ENCODE measurements around the gene EVX2. TPM values are rescaled to one million over a fixed set of nuclear protein-coding genes. Genes with fewer than 3 reads are reported as not detected.

The EVX2 gene
- polyA plus RNA-seq, 1 donor, result not detected

GRCh38 chr2:176106581-176107539, 23.1 kb upstream of the EVX2 start, which contains the start of gene HOXD11:
TSS of gene HOXD11 (plus strand) at chr2:176107280. CDS start at chr2:176107356, 76 bp downstream.
- no peaks in the 10 kb centered on the region for H3K36me3 ChIP-seq (ENCODE audit: control insufficient read depth, insufficient read depth, low read length)
- no CpG with 5 or more reads among the region's 85 CpGs for WGBS (ENCODE audit: insufficient coverage, low lambda C conversion rate)
- no peak within 1 kb of the TSS for H3K27ac ChIP-seq (ENCODE audit: low read length)
- peaks cover 96% of the 10 kb centered on the region for H3K27me3 ChIP-seq (ENCODE audit: control insufficient read depth, insufficient read depth, low read length)
- H3K9me3 ChIP-seq (ENCODE audit: control insufficient read depth, low read depth, low read length), result peaks cover 22% of the 10 kb centered on the region
- H3K4me3 ChIP-seq (ENCODE audit: low read length), result no peak within 1 kb of the TSS
- peak in 1 of 2 donors; percentile 43 for DNase-seq
- H3K4me1 ChIP-seq (ENCODE audit: control insufficient read depth, insufficient read depth, low read length), result no peaks in the 10 kb centered on the region

DNA sequence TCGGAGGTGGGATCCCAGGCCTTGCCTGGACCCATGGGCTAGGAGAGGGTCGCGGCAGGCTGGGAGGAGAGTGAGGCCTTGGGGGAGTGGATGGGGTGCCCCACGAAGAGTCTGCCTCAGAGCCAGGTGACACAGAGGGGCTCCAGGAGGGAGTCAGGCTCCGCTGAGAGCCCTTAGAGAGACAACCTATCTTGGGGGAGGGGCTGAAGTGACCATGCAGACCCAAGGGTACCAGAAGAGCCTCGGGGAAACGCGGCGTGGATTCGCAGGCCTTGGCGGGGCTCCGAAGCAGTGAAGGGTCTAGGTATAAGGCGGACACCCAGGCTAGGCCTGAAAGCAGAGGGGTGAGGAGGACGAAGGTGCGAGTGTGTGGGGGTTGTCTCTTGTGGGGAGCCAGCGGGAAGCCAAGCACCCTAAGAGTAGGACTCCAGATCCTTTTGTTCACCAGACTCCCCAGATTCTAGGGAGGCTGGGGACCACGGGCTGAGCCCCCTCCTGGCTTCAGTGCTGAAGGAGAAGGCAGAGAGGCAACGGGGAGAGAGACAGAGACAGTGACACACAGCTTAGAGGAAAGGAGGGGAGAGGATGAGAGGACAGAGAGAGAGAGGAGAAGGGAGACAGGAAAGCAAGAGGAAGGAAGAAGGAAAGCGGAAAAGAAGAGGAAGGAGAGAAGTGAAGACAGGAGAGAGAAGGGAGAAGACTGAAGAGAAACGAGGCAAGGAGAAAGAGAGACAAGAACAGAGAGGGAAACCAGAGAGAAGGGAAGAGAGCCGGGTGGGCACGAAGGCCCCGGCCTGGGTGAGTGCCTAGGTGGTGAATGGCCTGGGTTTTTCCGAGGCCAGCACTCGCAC, 22.2 kb upstream of the EVX2 start:
- H3K9me3 ChIP-seq (ENCODE audit: control insufficient read depth, low read depth, low read length), result peaks cover 20% of the 10 kb centered on the region
- peaks cover 96% of the 10 kb centered on the region for H3K27me3 ChIP-seq (ENCODE audit: control insufficient read depth, insufficient read depth, low read length)
- WGBS (ENCODE audit: insufficient coverage, low lambda C conversion rate), result 2% methylated on average over 4 of the region's 25 CpGs
- H3K36me3 ChIP-seq (ENCODE audit: control insufficient read depth, insufficient read depth, low read length), result no peaks in the 10 kb centered on the region
- H3K4me3 ChIP-seq (ENCODE audit: low read length), result no peak overlapping the region
- H3K27ac ChIP-seq (ENCODE audit: low read length), result no peak overlapping the region
- H3K4me1 ChIP-seq (ENCODE audit: control insufficient read depth, insufficient read depth, low read length), result no peaks in the 10 kb centered on the region
- DNase-seq, result no peak

GRCh38 chr2:176105078-176105729, 21.4 kb upstream of the EVX2 start:
- WGBS (ENCODE audit: insufficient coverage, low lambda C conversion rate), result 4% methylated on average over 4 of the region's 25 CpGs
- no peaks in the 10 kb centered on the region for H3K36me3 ChIP-seq (ENCODE audit: control insufficient read depth, insufficient read depth, low read length)
- no peak overlapping the region for H3K27ac ChIP-seq (ENCODE audit: low read length)
- no peaks in the 10 kb centered on the region for H3K4me1 ChIP-seq (ENCODE audit: control insufficient read depth, insufficient read depth, low read length)
- H3K4me3 ChIP-seq (ENCODE audit: low read length), result no peak overlapping the region
- H3K27me3 ChIP-seq (ENCODE audit: control insufficient read depth, insufficient read depth, low read length), result peaks cover 96% of the 10 kb centered on the region
- DNase-seq, result no peak
- H3K9me3 ChIP-seq (ENCODE audit: control insufficient read depth, low read depth, low read length), result peaks cover 25% of the 10 kb centered on the region

GRCh38 chr2:176104316-176105077, 20.7 kb upstream of the EVX2 start:
- no peak overlapping the region for H3K4me3 ChIP-seq (ENCODE audit: low read length)
- H3K36me3 ChIP-seq (ENCODE audit: control insufficient read depth, insufficient read depth, low read length), result no peaks in the 10 kb centered on the region
- WGBS (ENCODE audit: insufficient coverage, low lambda C conversion rate), result no CpG with 5 or more reads among the region's 56 CpGs
- no peaks in the 10 kb centered on the region for H3K4me1 ChIP-seq (ENCODE audit: control insufficient read depth, insufficient read depth, low read length)
- no peak overlapping the region for H3K27ac ChIP-seq (ENCODE audit: low read length)
- peaks cover 96% of the 10 kb centered on the region for H3K27me3 ChIP-seq (ENCODE audit: control insufficient read depth, insufficient read depth, low read length)
- peaks cover 29% of the 10 kb centered on the region for H3K9me3 ChIP-seq (ENCODE audit: control insufficient read depth, low read depth, low read length)
- DNase-seq, result no peak

- Histone ChIP-seq H3K27me3 (ENCODE audit: control insufficient read depth, insufficient read depth, low read length) (peaks cover 96% of the 10 kb centered on the region), H3K4me3 (ENCODE audit: low read length) (no peak overlapping the region), H3K27ac (ENCODE audit: low read length) (no peak overlapping the region), H3K9me3 (ENCODE audit: control insufficient read depth, low read depth, low read length) (peaks cover 29% of the 10 kb centered on the region), H3K4me1 (ENCODE audit: control insufficient read depth, insufficient read depth, low read length) (no peaks in the 10 kb centered on the region), H3K36me3 (ENCODE audit: control insufficient read depth, insufficient read depth, low read length) (no peaks in the 10 kb centered on the region)
- no peak for DNase-seq
- WGBS (ENCODE audit: insufficient coverage, low lambda C conversion rate), result 0% methylated on average over 2 of the region's 17 CpGs
Observed at GRCh38 chr2:176103742-176104315, 20.1 kb upstream of the EVX2 start.

DNA sequence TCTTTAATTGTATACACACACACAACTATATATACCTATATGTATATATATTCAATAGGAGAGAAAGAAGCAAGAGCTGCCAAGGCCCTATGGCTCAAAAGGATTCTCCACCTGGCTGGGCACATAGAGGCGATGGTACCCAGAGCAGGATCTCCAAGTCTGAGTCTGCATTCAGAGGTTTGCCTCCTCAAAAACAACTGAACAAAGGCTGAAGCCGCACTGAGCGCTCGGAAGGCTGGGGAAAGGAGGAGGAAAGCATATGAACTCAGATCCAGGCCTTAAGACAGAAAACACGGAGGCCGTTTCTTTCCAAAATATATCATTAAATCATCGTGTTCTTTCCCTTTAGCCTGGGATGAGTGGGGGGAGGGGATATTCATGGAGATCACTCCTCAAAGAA, 19.4 kb upstream of the EVX2 start:
- WGBS (ENCODE audit: insufficient coverage, low lambda C conversion rate), result no CpG with 5 or more reads among the region's 7 CpGs
- DNase-seq, result no peak
- Histone ChIP-seq H3K27me3 (ENCODE audit: control insufficient read depth, insufficient read depth, low read length) (peaks cover 96% of the 10 kb centered on the region), H3K9me3 (ENCODE audit: control insufficient read depth, low read depth, low read length) (peaks cover 35% of the 10 kb centered on the region), H3K4me1 (ENCODE audit: control insufficient read depth, insufficient read depth, low read length) (no peaks in the 10 kb centered on the region), H3K27ac (ENCODE audit: low read length) (no peak overlapping the region), H3K36me3 (ENCODE audit: control insufficient read depth, insufficient read depth, low read length) (no peaks in the 10 kb centered on the region), H3K4me3 (ENCODE audit: low read length) (no peak overlapping the region)

DNA sequence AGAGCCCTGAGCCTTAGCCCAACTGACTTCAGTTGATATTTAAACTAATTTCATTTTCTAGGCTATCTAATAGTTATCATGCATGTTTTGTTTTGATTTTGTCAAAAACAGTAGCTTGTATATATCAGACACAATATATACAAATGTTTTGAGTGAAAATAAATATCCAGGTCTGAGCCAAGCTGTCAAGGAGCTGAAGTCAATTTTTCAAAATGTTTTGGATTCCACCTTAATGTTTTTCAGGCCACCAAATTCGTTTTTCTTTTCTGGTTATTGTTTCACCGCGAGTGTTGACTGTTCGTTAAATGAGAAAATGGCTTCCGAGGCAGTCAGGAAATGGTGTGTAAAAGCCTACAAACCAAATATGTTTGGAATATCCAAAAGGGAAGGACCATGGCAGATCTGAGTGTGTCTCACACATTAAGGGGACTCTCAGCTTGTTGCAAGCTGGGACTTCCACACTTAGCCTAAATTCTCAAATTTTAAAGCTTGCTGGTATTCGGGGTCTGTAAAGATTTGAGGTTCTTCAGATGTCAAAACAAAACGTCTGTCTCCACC, 18.6 kb upstream of the EVX2 start:
- no peak for DNase-seq
- H3K9me3 ChIP-seq (ENCODE audit: control insufficient read depth, low read depth, low read length), result peaks cover 37% of the 10 kb centered on the region
- H3K27ac ChIP-seq (ENCODE audit: low read length), result no peak overlapping the region
- no peak overlapping the region for H3K4me3 ChIP-seq (ENCODE audit: low read length)
- H3K4me1 ChIP-seq (ENCODE audit: control insufficient read depth, insufficient read depth, low read length), result no peaks in the 10 kb centered on the region
- H3K36me3 ChIP-seq (ENCODE audit: control insufficient read depth, insufficient read depth, low read length), result no peaks in the 10 kb centered on the region
- peaks cover 100% of the 10 kb centered on the region for H3K27me3 ChIP-seq (ENCODE audit: control insufficient read depth, insufficient read depth, low read length)
- 0% methylated on average over 1 of the region's 7 CpGs for WGBS (ENCODE audit: insufficient coverage, low lambda C conversion rate)

- H3K36me3 ChIP-seq (ENCODE audit: control insufficient read depth, insufficient read depth, low read length), result no peaks in the 10 kb centered on the region
- peaks cover 100% of the 10 kb centered on the region for H3K27me3 ChIP-seq (ENCODE audit: control insufficient read depth, insufficient read depth, low read length)
- H3K27ac ChIP-seq (ENCODE audit: low read length), result no peak overlapping the region
- H3K9me3 ChIP-seq (ENCODE audit: control insufficient read depth, low read depth, low read length), result peaks cover 35% of the 10 kb centered on the region
- WGBS (ENCODE audit: insufficient coverage, low lambda C conversion rate), result no CpG with 5 or more reads among the region's 5 CpGs
- DNase-seq, result no peak
- peaks cover 1% of the 10 kb centered on the region for H3K4me1 ChIP-seq (ENCODE audit: control insufficient read depth, insufficient read depth, low read length)
- no peak overlapping the region for H3K4me3 ChIP-seq (ENCODE audit: low read length)
Observed at GRCh38 chr2:176101842-176102241, 18.1 kb upstream of the EVX2 start.

- Histone ChIP-seq H3K27me3 (ENCODE audit: control insufficient read depth, insufficient read depth, low read length) (peaks cover 100% of the 10 kb centered on the region), H3K27ac (ENCODE audit: low read length) (no peak overlapping the region), H3K4me3 (ENCODE audit: low read length) (no peak overlapping the region), H3K9me3 (ENCODE audit: control insufficient read depth, low read depth, low read length) (peaks cover 30% of the 10 kb centered on the region), H3K36me3 (ENCODE audit: control insufficient read depth, insufficient read depth, low read length) (no peaks in the 10 kb centered on the region), H3K4me1 (ENCODE audit: control insufficient read depth, insufficient read depth, low read length) (peaks cover 6% of the 10 kb centered on the region)
- WGBS (ENCODE audit: insufficient coverage, low lambda C conversion rate), result no CpG with 5 or more reads among the region's 2 CpGs
- DNase-seq, result no peak
Observed at GRCh38 chr2:176101216-176101830, 17.6 kb upstream of the EVX2 start.
